Astrocyte of the cerebellum (primary cell): Measurements from ENCODE around the gene OR4E2.
"Not testable (repeated sequence)": the region's sequence is repeated elsewhere in the genome, so short reads cannot be mapped to it uniquely, and the experiment has no call there.

Experiments used
- DNase-seq: peaks from one replicate; pipeline ENCODE4 v3.0.0-alpha.2; 2011; ENCODE audit warnings: low read depth
- H3K4me3 ChIP-seq: 2 replicates; pipeline ENCODE4 v1.5.1; 2011; ENCODE audit warnings: mild to moderate bottlenecking, low read depth, low read length, moderate library complexity
- in situ Hi-C: cut with HindIII; loops from 2 replicates; pipeline ENCODE4 v1.10.0; 2017; ENCODE audit warnings: low sequenced_read_pairs
- TF ChIP-seq, protein P1 (sequence below): IDR thresholded peaks from 2 replicates; pipeline ENCODE4 v1.5.1; 2012; ENCODE audit warnings: low read length, low read depth, moderate library complexity, mild to moderate bottlenecking; ENCODE audit errors: missing control alignments

Gene OR4E2, protein sequence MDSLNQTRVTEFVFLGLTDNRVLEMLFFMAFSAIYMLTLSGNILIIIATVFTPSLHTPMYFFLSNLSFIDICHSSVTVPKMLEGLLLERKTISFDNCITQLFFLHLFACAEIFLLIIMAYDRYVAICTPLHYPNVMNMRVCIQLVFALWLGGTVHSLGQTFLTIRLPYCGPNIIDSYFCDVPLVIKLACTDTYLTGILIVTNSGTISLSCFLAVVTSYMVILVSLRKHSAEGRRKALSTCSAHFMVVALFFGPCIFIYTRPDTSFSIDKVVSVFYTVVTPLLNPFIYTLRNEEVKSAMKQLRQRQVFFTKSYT

DNA sequence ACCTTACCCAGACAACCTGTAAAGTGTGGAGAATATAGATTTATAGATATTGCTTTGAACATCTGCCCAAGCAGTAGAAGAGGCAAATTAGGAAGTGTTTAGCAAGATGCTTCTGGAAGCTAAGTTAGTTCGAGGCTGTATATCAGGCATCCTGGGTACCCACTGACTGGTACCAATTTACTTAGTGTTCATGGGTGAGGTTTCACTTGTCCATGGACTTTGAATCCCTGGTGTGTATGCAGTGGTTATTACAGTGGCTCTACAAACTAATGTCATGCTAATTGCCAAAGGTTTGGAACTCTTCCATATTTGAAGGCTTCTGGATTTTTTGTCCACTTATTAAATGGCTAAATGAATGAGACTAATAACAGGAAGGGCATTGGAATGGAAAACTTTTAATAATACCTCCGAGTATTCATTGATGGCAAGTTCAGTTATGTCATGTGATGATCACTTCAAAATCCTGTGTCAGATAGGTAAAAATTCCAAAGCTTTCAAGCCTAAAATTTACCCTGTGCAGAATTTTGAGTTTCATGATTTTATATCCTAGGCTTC, at the start of gene OR4E2:
Gene OR4E2 (plus strand): TSS at position 505 of the 555 bp plus-strand sequence. CDS start 11,248 bp downstream, outside the sequence.
- no peak within 1 kb of the TSS for H3K4me3 ChIP-seq
- TF ChIP-seq, protein P1, sequence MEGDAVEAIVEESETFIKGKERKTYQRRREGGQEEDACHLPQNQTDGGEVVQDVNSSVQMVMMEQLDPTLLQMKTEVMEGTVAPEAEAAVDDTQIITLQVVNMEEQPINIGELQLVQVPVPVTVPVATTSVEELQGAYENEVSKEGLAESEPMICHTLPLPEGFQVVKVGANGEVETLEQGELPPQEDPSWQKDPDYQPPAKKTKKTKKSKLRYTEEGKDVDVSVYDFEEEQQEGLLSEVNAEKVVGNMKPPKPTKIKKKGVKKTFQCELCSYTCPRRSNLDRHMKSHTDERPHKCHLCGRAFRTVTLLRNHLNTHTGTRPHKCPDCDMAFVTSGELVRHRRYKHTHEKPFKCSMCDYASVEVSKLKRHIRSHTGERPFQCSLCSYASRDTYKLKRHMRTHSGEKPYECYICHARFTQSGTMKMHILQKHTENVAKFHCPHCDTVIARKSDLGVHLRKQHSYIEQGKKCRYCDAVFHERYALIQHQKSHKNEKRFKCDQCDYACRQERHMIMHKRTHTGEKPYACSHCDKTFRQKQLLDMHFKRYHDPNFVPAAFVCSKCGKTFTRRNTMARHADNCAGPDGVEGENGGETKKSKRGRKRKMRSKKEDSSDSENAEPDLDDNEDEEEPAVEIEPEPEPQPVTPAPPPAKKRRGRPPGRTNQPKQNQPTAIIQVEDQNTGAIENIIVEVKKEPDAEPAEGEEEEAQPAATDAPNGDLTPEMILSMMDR, result no peak
- in situ Hi-C loops, result no loop called here
- no peak for DNase-seq

DNA sequence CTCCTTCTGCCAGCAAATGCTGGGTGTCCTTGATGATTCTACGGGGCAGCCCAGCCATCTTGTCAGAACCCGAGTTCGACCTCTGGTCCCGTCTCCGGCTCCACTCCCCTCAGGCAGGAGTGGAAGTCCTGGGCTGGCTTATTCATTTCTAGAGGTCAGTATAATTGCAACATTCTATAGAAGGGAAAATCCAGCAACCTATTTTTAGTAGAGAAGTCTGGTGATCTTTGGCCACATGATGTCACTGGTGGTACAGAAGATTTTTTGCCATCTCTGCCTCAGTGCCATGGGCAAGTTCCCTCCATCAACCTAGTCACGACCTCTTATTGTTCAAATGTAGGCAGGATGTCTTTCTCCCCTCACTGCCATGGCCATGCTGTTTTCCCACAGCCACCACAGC, 41.3 kb upstream of the OR4E2 start:
- DNase-seq, result no peak
- TF ChIP-seq, protein P1, result no peak
- in situ Hi-C loops, result no loop called here
- no peak overlapping the region for H3K4me3 ChIP-seq

DNA sequence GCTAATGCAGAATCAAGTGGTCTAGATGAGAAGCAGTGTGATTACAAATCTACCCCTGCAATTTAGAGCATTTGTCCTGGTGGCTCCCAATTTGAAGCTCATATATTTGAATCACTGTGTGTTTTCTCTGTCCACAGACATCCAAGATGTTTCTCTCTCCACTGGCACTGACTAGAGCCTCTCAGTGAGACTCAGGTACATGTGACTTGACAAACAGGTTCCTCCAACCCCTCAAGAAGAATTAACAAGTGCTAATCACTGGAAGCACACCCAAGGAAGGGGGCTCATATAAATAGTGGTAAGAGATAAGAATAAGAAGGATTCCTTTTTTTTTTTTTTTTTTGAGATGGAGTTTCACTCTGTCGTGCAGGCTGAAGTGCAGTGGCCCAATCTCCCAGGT, 39.4 kb upstream of the OR4E2 start:
- in situ Hi-C loops, result no loop called here
- no peak overlapping the region for H3K4me3 ChIP-seq
- DNase-seq, result no peak
- TF ChIP-seq, protein P1, result no peak

DNA sequence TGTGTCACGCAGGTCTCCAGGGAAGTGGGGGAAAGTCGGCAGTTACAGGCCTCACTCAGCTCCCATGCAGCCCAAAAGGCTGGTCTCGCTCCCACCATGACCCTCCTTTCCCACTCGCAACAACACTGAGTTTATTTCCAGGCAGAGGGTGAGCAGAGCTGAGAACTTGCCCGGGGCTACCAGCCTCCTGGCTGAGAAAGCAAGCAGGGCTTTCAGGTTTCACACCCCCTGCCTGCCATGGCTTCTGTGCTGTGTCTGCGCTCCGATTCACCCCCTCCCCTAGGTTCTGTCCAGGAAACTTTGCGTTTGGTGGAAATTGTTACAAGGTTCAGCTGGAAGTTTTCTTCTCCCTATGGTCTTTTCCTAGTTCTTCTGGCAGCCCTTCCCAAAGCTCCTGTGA, 36.0 kb upstream of the OR4E2 start:
- TF ChIP-seq, protein P1, result no peak
- in situ Hi-C loops, result no loop called here
- H3K4me3 ChIP-seq, result no peak overlapping the region
- DNase-seq, result no peak

DNA sequence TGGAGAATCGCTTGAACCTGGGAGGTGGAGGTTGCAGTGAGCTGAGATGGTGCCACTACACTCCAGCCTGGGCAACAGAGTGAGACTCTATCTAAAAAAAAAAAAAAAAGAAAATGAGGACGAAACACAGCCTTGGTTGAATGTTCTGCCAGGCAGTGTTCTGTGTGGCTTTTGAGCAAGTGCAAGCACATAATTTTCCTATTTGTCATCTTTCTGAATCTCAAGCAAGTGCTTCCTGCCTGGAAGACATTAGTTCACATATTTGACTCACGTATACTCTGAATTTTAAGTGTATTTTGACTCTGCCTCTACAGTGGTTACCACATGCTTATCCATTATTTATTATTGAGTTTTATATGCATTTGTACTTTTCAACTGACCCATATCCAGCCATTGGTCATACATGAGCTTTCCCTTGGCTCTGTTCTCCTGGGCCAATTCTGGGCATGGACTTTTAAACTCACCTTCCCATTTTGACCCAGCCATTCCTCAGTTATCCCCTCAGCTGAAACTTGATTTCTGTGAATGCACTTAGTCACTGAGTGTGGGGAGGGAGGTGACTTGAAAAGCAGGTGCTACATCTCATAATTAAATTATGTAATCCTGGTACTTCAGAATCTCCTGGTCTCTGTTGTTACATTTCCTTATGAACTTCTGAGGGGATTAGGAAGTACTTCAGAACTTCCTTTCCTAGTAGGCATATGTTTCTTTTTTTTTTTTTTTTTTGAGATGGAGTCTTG, 27.0 kb upstream of the OR4E2 start:
- TF ChIP-seq, protein P1, result no peak
- in situ Hi-C loops, result no loop called here
- no peak overlapping the region for H3K4me3 ChIP-seq
- DNase-seq, result peak; percentile 20

DNA sequence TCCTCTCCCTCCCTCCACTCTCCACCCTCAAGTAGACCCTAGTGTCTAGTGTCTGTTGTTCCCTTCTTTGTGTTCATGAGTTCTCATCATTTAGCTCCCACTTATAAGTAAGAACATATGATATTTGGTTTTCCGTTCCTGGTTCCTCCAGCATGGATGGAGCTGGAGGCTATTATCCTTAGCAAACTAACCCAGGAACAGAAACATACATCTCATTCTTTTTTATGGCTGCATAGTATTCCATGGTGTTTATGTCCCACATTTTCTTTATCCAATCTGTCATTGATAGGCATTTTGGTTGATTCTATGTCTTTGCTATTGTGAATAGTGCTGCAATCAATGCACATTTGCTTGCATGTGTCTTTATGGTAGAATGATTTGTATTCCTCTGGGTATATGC, 23.1 kb upstream of the OR4E2 start:
- in situ Hi-C loops, result not testable (repeated sequence)

DNA sequence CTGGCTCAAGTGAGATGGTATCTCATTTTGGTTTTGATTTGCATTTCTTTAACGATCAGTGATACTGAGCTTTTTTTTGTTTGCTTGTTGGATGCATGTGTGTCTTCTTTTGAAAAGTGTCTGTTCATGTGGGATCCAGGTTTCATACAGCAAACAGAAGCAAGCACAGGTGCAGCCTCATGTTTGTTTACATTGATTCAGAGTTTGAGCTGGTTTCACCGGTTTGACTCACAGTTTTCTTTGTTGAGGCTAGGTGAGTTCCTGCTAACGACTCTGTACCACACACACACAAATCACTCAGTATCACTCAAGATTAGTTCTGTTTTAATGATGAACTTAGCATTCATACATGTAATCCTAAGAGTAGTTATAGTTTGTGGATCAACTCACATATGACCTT, 22.6 kb upstream of the OR4E2 start:
- no peak for DNase-seq
- no peak overlapping the region for H3K4me3 ChIP-seq
- in situ Hi-C loops, result no loop called here
- TF ChIP-seq, protein P1, result no peak

More for the DNA sequence above, 23.1 kb upstream of the OR4E2 start:
- DNase-seq, H3K4me3 ChIP-seq: not testable (repeated sequence)
